H9 (cell line): ENCODE results near the gene MAP3K1. TPM values are rescaled to one million over a fixed set of nuclear protein-coding genes. Genes with fewer than 3 reads are reported as not detected.
A peak's percentile ranks its signal among the peaks of the same experiment; 100 is the strongest.
"Not testable (repeated sequence)": the region's sequence is repeated elsewhere in the genome, so short reads cannot be mapped to it uniquely, and the experiment has no call there.

Experiments used
- DNase-seq: peaks from one replicate; pipeline ENCODE4 v3.0.0-alpha.2; 2017
- H2AFZ ChIP-seq: one replicate; pipeline ENCODE4 v1.6.1; 2013; ENCODE audit warnings: mild to moderate bottlenecking, low read length, control low read depth, moderate library complexity
- H2AK5ac ChIP-seq: 2 replicates; pipeline ENCODE4 v1.6.1; 2013; ENCODE audit warnings: low read length, control low read depth, mixed read lengths; ENCODE audit not compliant: insufficient read length
- H2BK120ac ChIP-seq: one replicate; pipeline ENCODE4 v1.6.1; 2013; ENCODE audit warnings: low read depth, mild to moderate bottlenecking, low read length, control low read depth, inconsistent platforms; ENCODE audit not compliant: poor library complexity, severe bottlenecking
- H2BK12ac ChIP-seq: 2 replicates; pipeline ENCODE4 v1.6.1; 2013; ENCODE audit warnings: low read length, control low read depth, mixed read lengths, low read depth; ENCODE audit not compliant: insufficient read length
- H2BK15ac ChIP-seq: 2 replicates; pipeline ENCODE4 v1.6.1; 2013; ENCODE audit warnings: low read depth, low read length, control low read depth
- H2BK20ac ChIP-seq: one replicate; pipeline ENCODE4 v1.6.1; 2013; ENCODE audit warnings: low read depth, mild to moderate bottlenecking, low read length, control low read depth, inconsistent platforms; ENCODE audit not compliant: poor library complexity, severe bottlenecking
- H2BK5ac ChIP-seq: 2 replicates; pipeline ENCODE4 v1.6.1; 2013; ENCODE audit warnings: low read length, control low read depth, mixed read lengths; ENCODE audit not compliant: insufficient read length
- H3K14ac ChIP-seq: 2 replicates; pipeline ENCODE4 v1.6.1; 2013; ENCODE audit warnings: low read length, control low read depth; ENCODE audit not compliant: insufficient read depth
- H3K18ac ChIP-seq: 2 replicates; pipeline ENCODE4 v1.6.1; 2013; ENCODE audit warnings: low read depth, mild to moderate bottlenecking, mixed read lengths, low read length, control low read depth; ENCODE audit not compliant: insufficient read length
- H3K23ac ChIP-seq: 2 replicates; pipeline ENCODE4 v1.6.1; 2013; ENCODE audit warnings: low read length, control low read depth, mixed read lengths, low read depth; ENCODE audit not compliant: insufficient read length
- H3K23me2 ChIP-seq: 2 replicates; pipeline ENCODE4 v1.6.1; 2013; ENCODE audit warnings: low read depth, mild to moderate bottlenecking, mixed read lengths, low read length, control low read depth; ENCODE audit not compliant: insufficient read length, poor library complexity, severe bottlenecking
- H3K27ac ChIP-seq: 2 replicates; pipeline ENCODE4 v1.5.1; 2013; ENCODE audit warnings: low read length, control low read depth, mixed read lengths, low read depth; ENCODE audit not compliant: insufficient read length
- H3K27me3 ChIP-seq: 2 replicates; pipeline ENCODE4 v1.6.1; 2013; ENCODE audit warnings: low read length, control low read depth, inconsistent platforms; ENCODE audit not compliant: insufficient read depth
- H3K4ac ChIP-seq: 2 replicates; pipeline ENCODE4 v1.6.1; 2013; ENCODE audit warnings: low read depth, mild to moderate bottlenecking, control low read depth, inconsistent platforms, low read length, moderate library complexity
- H3K4me1 ChIP-seq: 2 replicates; pipeline ENCODE4 v1.6.1; 2013; ENCODE audit warnings: low read length, control low read depth, inconsistent platforms; ENCODE audit not compliant: insufficient read depth
- H3K4me2 ChIP-seq: 2 replicates; pipeline ENCODE4 v1.6.1; 2013; ENCODE audit warnings: low read length, control low read depth, mixed read lengths; ENCODE audit not compliant: insufficient read length, insufficient read depth
- H3K56ac ChIP-seq: 2 replicates; pipeline ENCODE4 v1.6.1; 2013; ENCODE audit warnings: low read depth, mild to moderate bottlenecking, mixed read lengths, low read length, control low read depth; ENCODE audit not compliant: insufficient read length
- H3K79me1 ChIP-seq: 2 replicates; pipeline ENCODE4 v1.6.1; 2013; ENCODE audit warnings: low read depth, mild to moderate bottlenecking, moderate library complexity, low read length, control low read depth, inconsistent platforms; ENCODE audit not compliant: insufficient read depth, poor library complexity, severe bottlenecking
- H3K79me2 ChIP-seq: 2 replicates; pipeline ENCODE4 v1.6.1; 2013; ENCODE audit warnings: low read length, control low read depth, inconsistent platforms; ENCODE audit not compliant: insufficient read depth
- H3K9ac ChIP-seq: 2 replicates; pipeline ENCODE4 v1.6.1; 2013; ENCODE audit warnings: low read length, control low read depth, mixed read lengths; ENCODE audit not compliant: insufficient read length; ENCODE audit errors: extremely low read depth
- H3K9me3 ChIP-seq: one replicate; pipeline ENCODE4 v1.6.1; 2013; ENCODE audit warnings: low read depth, low read length, inconsistent platforms; ENCODE audit not compliant: control insufficient read depth
- H3T11ph ChIP-seq: one replicate; pipeline ENCODE4 v1.6.1; 2013; ENCODE audit warnings: mild to moderate bottlenecking, low read length, control low read depth, inconsistent platforms
- H4K20me1 ChIP-seq: one replicate; pipeline ENCODE4 v1.6.1; 2013; ENCODE audit not compliant: control insufficient read depth, insufficient read length, insufficient read depth
- H4K5ac ChIP-seq: 2 replicates; pipeline ENCODE4 v1.6.1; 2013; ENCODE audit warnings: low read depth, mild to moderate bottlenecking, mixed read lengths, low read length, control low read depth; ENCODE audit not compliant: insufficient read length
- H4K8ac ChIP-seq: replicated peaks from 2 replicates; pipeline ENCODE4 v1.6.1; 2013; ENCODE audit warnings: low read length, control low read depth, mixed read lengths, low read depth; ENCODE audit not compliant: insufficient read length
- H4K91ac ChIP-seq: 2 replicates; pipeline ENCODE4 v1.6.1; 2013; ENCODE audit warnings: low read depth, mild to moderate bottlenecking, moderate library complexity, mixed read lengths, low read length, control low read depth; ENCODE audit not compliant: insufficient read length
- H3K27ac Mint-ChIP-seq, 3 experiments: 2 replicates in 2 of 3; 3 replicates in 1 of 3; pipeline ENCODE4 v1.8.0; 2020 to 2021; ENCODE audit warnings: mixed read lengths in 3 of 3, mild to moderate bottlenecking in 1 of 3, moderate library complexity in 1 of 3
- H3K27me3 Mint-ChIP-seq: 2 replicates; pipeline ENCODE4 v1.8.0; 2021; ENCODE audit warnings: low read depth, mild to moderate bottlenecking, moderate library complexity, mixed read lengths
- H3K36me3 Mint-ChIP-seq, 3 experiments: 2 replicates in 2 of 3; 3 replicates in 1 of 3; pipeline ENCODE4 v1.8.0; 2020 to 2021; ENCODE audit warnings: low read depth in 3 of 3, mixed read lengths in 3 of 3; ENCODE audit not compliant: insufficient read depth in 1 of 3
- H3K4me1 Mint-ChIP-seq, 2 experiments: 2 replicates each; pipeline ENCODE4 v1.8.0; 2020; ENCODE audit warnings: mixed read lengths in 2 of 2
- H3K4me3 Mint-ChIP-seq, 2 experiments: 2 replicates in 1 of 2; 3 replicates in 1 of 2; pipeline ENCODE4 v1.8.0; 2020 to 2021; ENCODE audit warnings: mild to moderate bottlenecking in 2 of 2, mixed read lengths in 2 of 2, moderate library complexity in 1 of 2
- H3K9me3 Mint-ChIP-seq, 2 experiments: 2 replicates in 1 of 2; 3 replicates in 1 of 2; pipeline ENCODE4 v1.8.0; 2020; ENCODE audit warnings: mild to moderate bottlenecking in 2 of 2, mixed read lengths in 2 of 2, moderate library complexity in 1 of 2
- CTCF ChIP-seq: fragments of 200-600 bp; sonication (generic); conservative IDR thresholded peaks from 3 replicates; pipeline ENCODE4 v1.8.0; 2021; ENCODE audit warnings: antibody characterized with exemption, mild to moderate bottlenecking
- WGBS: extraction: QIAGEN DNeasy Blood & Tissue Kit; methylation state at CpG from one replicate; pipeline ENCODE4 v1.1.7; 2013; ENCODE audit warnings: missing lambda C conversion rate, low lambda C conversion rate, mixed read lengths; ENCODE audit not compliant: insufficient read length; ENCODE audit errors: extremely low coverage; 5-methylcytosine and 5-hydroxymethylcytosine counted together
- total RNA-seq: library from RNA; stranded (reverse); gene quantifications from 2 replicates; pipeline ENCODE4 v1.2.1, GENCODE V29; 2021

The MAP3K1 gene
- total RNA-seq, 1 experiment from 2014 or later = 11.1 TPM

- H3K4me1 Mint-ChIP-seq = peaks cover 18 to 34% of the 10 kb centered on the region in 2 experiments
Measured at GRCh38 chr5:56819060-56819881, 3.9 kb downstream of the MAP3K1 start.

GRCh38 chr5:56821868-56822267 lies 6.5 kb downstream of the MAP3K1 start:
- H3K27ac Mint-ChIP-seq, H4K8ac ChIP-seq, H3K23ac ChIP-seq, H3K27me3 Mint-ChIP-seq, H3K56ac ChIP-seq, H3K4me1 ChIP-seq, H3K27me3 ChIP-seq, H2BK12ac ChIP-seq, H3K36me3 Mint-ChIP-seq, H2BK5ac ChIP-seq, H2AK5ac ChIP-seq, H4K20me1 ChIP-seq, H4K5ac ChIP-seq, H2BK120ac ChIP-seq, H4K91ac ChIP-seq, H2BK20ac ChIP-seq, H3K9me3 Mint-ChIP-seq, H3K79me1 ChIP-seq, H2AFZ ChIP-seq, H3K27ac ChIP-seq, H3K4me2 ChIP-seq, H3K18ac ChIP-seq, H3K9ac ChIP-seq, H3T11ph ChIP-seq, H3K14ac ChIP-seq, H3K79me2 ChIP-seq, H3K4me3 Mint-ChIP-seq, DNase-seq, H3K9me3 ChIP-seq, H3K23me2 ChIP-seq, H2BK15ac ChIP-seq, H3K4ac ChIP-seq: not testable (repeated sequence)
- no CpG with 5 or more reads among the region's 5 CpGs for WGBS
- H3K4me1 Mint-ChIP-seq = peaks cover 28 to 39% of the 10 kb centered on the region in 2 experiments

More at GRCh38 chr5:56819060-56819881, 3.9 kb downstream of the MAP3K1 start:
- Histone ChIP-seq H3K9me3 (no peaks in the 10 kb centered on the region), H3K4ac (no peak overlapping the region), H2AK5ac (no peak overlapping the region), H3K79me1 (peaks cover 6% of the 10 kb centered on the region), H3K23ac (no peak overlapping the region), H4K91ac (no peak overlapping the region), H3K4me2 (no peak overlapping the region), H3K4me1 (peaks cover 3% of the 10 kb centered on the region; the same call in 1 of the 2 replicates), H3K14ac (no peak overlapping the region), H3K18ac (no peak overlapping the region), H2AFZ (no peak overlapping the region), H4K8ac (no peak overlapping the region), H3K27ac (no peak overlapping the region), H2BK12ac (no peak overlapping the region), H2BK5ac (no peak overlapping the region), H4K5ac (no peak overlapping the region), H2BK120ac (no peak overlapping the region), H3K27me3 (no peaks in the 10 kb centered on the region; the same call in 1 of the 2 replicates), H3T11ph (no peak overlapping the region), H3K23me2 (peaks cover 4% of the 10 kb centered on the region), H2BK15ac (no peak overlapping the region), H3K79me2 (peaks cover 8% of the 10 kb centered on the region; the same call in 1 of the 2 replicates), H4K20me1 (no peaks in the 10 kb centered on the region), H2BK20ac (no peak overlapping the region), H3K56ac (no peak overlapping the region), H3K9ac (no peak overlapping the region)
- Mint-ChIP-seq H3K27me3 (peaks cover 9% of the 10 kb centered on the region), H3K27ac (peak overlapping the region in 1 of 3 experiments; percentile 78; a peak in 3 of 7 replicates), H3K9me3 (no peaks in the 10 kb centered on the region), H3K4me3 (no peak overlapping the region; a peak in 1 of 5 replicates), H3K36me3 (no peaks in the 10 kb centered on the region)
- no peak for TF ChIP-seq CTCF
- DNase-seq = no peak
- no CpG with 5 or more reads among the region's 6 CpGs for WGBS
